Measurements from ENCODE around the gene STAB2.

STAB2 gene

GRCh38 chr12:103586791-103587370 lies at the start of gene STAB2:
Gene STAB2 (plus strand): TSS chr12:103587273. CDS start chr12:103587477, 204 bp downstream.
- TF ChIP-seq CTCF (IDR thresholded peaks at IDR 0.05; ENCODE audit: low read depth, low read length), result no peak
- H3K4me3 ChIP-seq (ENCODE audit: low read depth, low read length), result no peak within 1 kb of the TSS

- no peak overlapping the region for H3K4me3 ChIP-seq (ENCODE audit: low read depth, low read length)
- no peak for TF ChIP-seq CTCF (IDR thresholded peaks at IDR 0.05; ENCODE audit: low read depth, low read length)
Measured at GRCh38 chr12:103538397-103538796, 48.7 kb upstream of the STAB2 start.

- no peak for TF ChIP-seq CTCF (IDR thresholded peaks at IDR 0.05; ENCODE audit: low read depth, low read length)
- no peak overlapping the region for H3K4me3 ChIP-seq (ENCODE audit: low read depth, low read length)
Measured at GRCh38 chr12:103540319-103540718, 46.8 kb upstream of the STAB2 start.

GRCh38 chr12:103542078-103542477 lies 45.0 kb upstream of the STAB2 start:
- TF ChIP-seq CTCF (IDR thresholded peaks at IDR 0.05; ENCODE audit: low read depth, low read length), result no peak
- H3K4me3 ChIP-seq (ENCODE audit: low read depth, low read length), result no peak overlapping the region

- TF ChIP-seq CTCF (IDR thresholded peaks at IDR 0.05; ENCODE audit: low read depth, low read length), result no peak
Measured at GRCh38 chr12:103546959-103547358, 40.1 kb upstream of the STAB2 start.

GRCh38 chr12:103547376-103547775 lies 39.7 kb upstream of the STAB2 start:
- H3K4me3 ChIP-seq (ENCODE audit: low read depth, low read length), result no peak overlapping the region
- no peak for TF ChIP-seq CTCF (IDR thresholded peaks at IDR 0.05; ENCODE audit: low read depth, low read length)

More at GRCh38 chr12:103546959-103547358, 40.1 kb upstream of the STAB2 start:
- H3K4me3 ChIP-seq (ENCODE audit: low read depth, low read length), result no peak overlapping the region

- no peak for TF ChIP-seq CTCF (IDR thresholded peaks at IDR 0.05; ENCODE audit: low read depth, low read length)
- H3K4me3 ChIP-seq (ENCODE audit: low read depth, low read length), result no peak overlapping the region
Measured at GRCh38 chr12:103547929-103548328, 39.1 kb upstream of the STAB2 start.

Measured in WI38 (cell line).